GM19467 (cell line): ENCODE measurements around the gene ART5.
"Not testable (repeated sequence)": the region's sequence is repeated elsewhere in the genome, so short reads cannot be mapped to it uniquely, and the experiment has no call there.

Experiments
- ATAC-seq: cut with Tn5 transposase; IDR thresholded peaks from one replicate; pipeline ENCODE4 v1.9.1; 2021; ENCODE audit warnings: mild to moderate bottlenecking, moderate library complexity; ENCODE audit not compliant: unreplicated experiment

The ART5 gene

GRCh38 chr11:3659595-3660515, 18.1 kb upstream of the ART5 start:
- no peak for ATAC-seq

- ATAC-seq, result no peak
These were observed 16.5 kb upstream of the ART5 start for GRCh38 chr11:3658252-3658651.

GRCh38 chr11:3657331-3657730, 15.5 kb upstream of the ART5 start:
- not testable (repeated sequence) for ATAC-seq

- no peak for ATAC-seq
These were observed 13.8 kb upstream of the ART5 start for GRCh38 chr11:3655547-3655946.

- ATAC-seq, result not testable (repeated sequence)
These were observed 10.7 kb upstream of the ART5 start for GRCh38 chr11:3652514-3652913.

- not testable (repeated sequence) for ATAC-seq
These were observed 7.6 kb upstream of the ART5 start for GRCh38 chr11:3649374-3649773.

GRCh38 chr11:3648843-3649242, 7.1 kb upstream of the ART5 start:
- ATAC-seq, result not testable (repeated sequence)

- ATAC-seq, result no peak
These were observed 3.8 kb upstream of the ART5 start for GRCh38 chr11:3645552-3645951.

- ATAC-seq, result no peak
These were observed 3.0 kb upstream of the ART5 start, which contains the start of gene ART1 for GRCh38 chr11:3644817-3645235. Gene ART1 (plus strand): TSS chr11:3645128. CDS start chr11:3659214, 14,086 bp downstream.

- not testable (repeated sequence) for ATAC-seq
These were observed 1.3 kb upstream of the ART5 start for GRCh38 chr11:3643102-3643546.

GRCh38 chr11:3642071-3642951, 519 bp upstream of the ART5 start:
- ATAC-seq, result no peak

- no peak for ATAC-seq
These were observed 601 bp downstream of the ART5 start for GRCh38 chr11:3641191-3641590.

GRCh38 chr11:3639841-3640240, 2.0 kb downstream of the ART5 start:
- no peak for ATAC-seq

GRCh38 chr11:3638513-3638912, 3.3 kb downstream of the ART5 start:
- no peak for ATAC-seq

GRCh38 chr11:3637201-3637600, 4.6 kb downstream of the ART5 start:
- no peak for ATAC-seq

GRCh38 chr11:3635641-3636375, 6.0 kb downstream of the ART5 start:
- ATAC-seq, result no peak

GRCh38 chr11:3632070-3632660, 9.6 kb downstream of the ART5 start:
- ATAC-seq, result no peak

GRCh38 chr11:3631331-3631730, 10.5 kb downstream of the ART5 start:
- no peak for ATAC-seq

GRCh38 chr11:3627291-3627690, 14.5 kb downstream of the ART5 start:
- no peak for ATAC-seq

GRCh38 chr11:3626250-3626960, 15.4 kb downstream of the ART5 start:
- no peak for ATAC-seq
